Karpas-422 (cell line): ENCODE measurements around the gene MEIS2. TPM values are rescaled to one million over a fixed set of nuclear protein-coding genes. Genes with fewer than 3 reads are reported as not detected.
A peak's percentile ranks its signal among the peaks of the same experiment; 100 is the strongest.

Experiments used
- DNase-seq: peaks from one replicate; pipeline ENCODE4 v3.0.0-alpha.2; 2015
- H2AFZ ChIP-seq: fragments of 200-600 bp; sonication (generic); 2 replicates; pipeline ENCODE4 v1.6.1; 2014; ENCODE audit warnings: antibody characterized with exemption, low read length, mixed read lengths
- H3K27ac ChIP-seq: fragments of 200-600 bp; sonication (generic); 2 replicates; pipeline ENCODE4 v1.5.1; 2014; ENCODE audit warnings: mild to moderate bottlenecking, low read length, moderate library complexity
- H3K27me3 ChIP-seq: fragments of 200-600 bp; sonication (generic); 2 replicates; pipeline ENCODE4 v1.6.1; 2014; ENCODE audit warnings: low read length, mixed read lengths
- H3K36me3 ChIP-seq: fragments of 200-600 bp; sonication (generic); 2 replicates; pipeline ENCODE4 v1.6.1; 2014; ENCODE audit warnings: low read length, mixed read lengths; ENCODE audit not compliant: insufficient read depth
- H3K4me1 ChIP-seq: fragments of 200-600 bp; sonication (generic); 2 replicates; pipeline ENCODE4 v1.6.1; 2014; ENCODE audit warnings: mild to moderate bottlenecking, low read length, mixed read lengths
- H3K4me2 ChIP-seq: fragments of 200-600 bp; sonication (generic); 2 replicates; pipeline ENCODE4 v1.6.1; 2014; ENCODE audit warnings: low read length, low read depth, mild to moderate bottlenecking; ENCODE audit not compliant: poor library complexity, severe bottlenecking
- H3K4me3 ChIP-seq: fragments of 200-600 bp; sonication (generic); 2 replicates; pipeline ENCODE4 v1.5.1; 2014; ENCODE audit warnings: mild to moderate bottlenecking, antibody characterized with exemption, low read length, mixed read lengths
- H3K79me2 ChIP-seq: fragments of 200-600 bp; sonication (generic); 2 replicates; pipeline ENCODE4 v1.6.1; 2014; ENCODE audit warnings: mild to moderate bottlenecking, low read length, mixed read lengths
- H3K9ac ChIP-seq: fragments of 200-600 bp; sonication (generic); 2 replicates; pipeline ENCODE4 v1.6.0; 2014; ENCODE audit warnings: low read length
- H3K9me2 ChIP-seq: fragments of 200-600 bp; sonication (generic), shearing (Covaris generic); replicated peaks from 2 replicates; pipeline ENCODE4 v1.6.0; 2014; ENCODE audit warnings: mild to moderate bottlenecking, low read length, moderate library complexity; ENCODE audit not compliant: insufficient read depth
- H3K9me3 ChIP-seq: fragments of 300-700, 200-600 bp; sonication (generic); 2 replicates; pipeline ENCODE4 v1.6.1; 2014; ENCODE audit warnings: low read length, mixed read lengths
- H4K20me1 ChIP-seq: fragments of 200-600 bp; sonication (generic); 2 replicates; pipeline ENCODE4 v1.6.1; 2014; ENCODE audit warnings: mild to moderate bottlenecking, antibody characterized with exemption, low read length, low read depth; ENCODE audit not compliant: insufficient read depth
- total RNA-seq: library from RNA; depleted of rRNA; stranded (reverse); fragments of >200 nt; shearing (Covaris generic); gene quantifications from 2 replicates; pipeline ENCODE4 v1.2.3, GENCODE V29; 2014; ENCODE audit warnings: low replicate concordance

The MEIS2 gene
- total RNA-seq, 1 experiment from 2014 or later: 68.2 TPM

- no peaks in the 10 kb centered on the region for H3K9me3 ChIP-seq
- no peak overlapping the region for H2AFZ ChIP-seq
- H3K4me3 ChIP-seq: no peak overlapping the region
- peaks cover 31% of the 10 kb centered on the region for H3K4me1 ChIP-seq
- H3K79me2 ChIP-seq: no peaks in the 10 kb centered on the region
- H3K9ac ChIP-seq: no peak overlapping the region
- no peak overlapping the region for H3K27ac ChIP-seq
- H4K20me1 ChIP-seq: peaks cover 4% of the 10 kb centered on the region; the same call in 1 of the 2 replicates
- H3K36me3 ChIP-seq: peaks cover 13% of the 10 kb centered on the region; the same call in 1 of the 2 replicates
- H3K27me3 ChIP-seq: no peaks in the 10 kb centered on the region
- H3K9me2 ChIP-seq: no peaks in the 10 kb centered on the region
- DNase-seq: no peak
- no peak overlapping the region for H3K4me2 ChIP-seq
Measured at GRCh38 chr15:36887214-36887961, 213.0 kb downstream of the MEIS2 start.

DNA sequence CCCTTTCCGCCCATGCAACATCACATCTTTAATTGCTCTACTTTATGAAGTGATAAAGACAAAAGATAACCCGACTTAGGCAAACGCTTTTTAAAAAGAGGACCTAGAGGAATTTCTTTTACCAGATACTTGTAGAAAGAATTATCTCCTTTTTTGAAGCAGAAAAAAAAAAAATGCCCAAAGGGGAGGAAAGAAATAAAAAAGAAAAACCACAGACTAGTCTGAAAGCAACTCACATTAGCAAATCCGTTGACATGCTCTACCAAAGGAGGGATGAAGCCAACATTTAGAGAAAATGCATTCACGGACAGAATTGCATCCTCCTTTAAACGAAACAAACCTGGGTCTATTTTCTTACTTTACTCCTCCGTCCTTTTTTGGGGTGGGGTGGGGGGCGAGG lies 213.6 kb downstream of the MEIS2 start:
- no peaks in the 10 kb centered on the region for H3K9me2 ChIP-seq
- H3K9me3 ChIP-seq: no peaks in the 10 kb centered on the region
- peaks cover 31% of the 10 kb centered on the region for H3K4me1 ChIP-seq
- no peak overlapping the region for H3K9ac ChIP-seq
- H3K27ac ChIP-seq: no peak overlapping the region
- no peak overlapping the region for H3K4me3 ChIP-seq
- H3K36me3 ChIP-seq: peaks cover 8% of the 10 kb centered on the region; the same call in 1 of the 2 replicates
- no peaks in the 10 kb centered on the region for H3K27me3 ChIP-seq
- no peak overlapping the region for H2AFZ ChIP-seq
- H4K20me1 ChIP-seq: peaks cover 4% of the 10 kb centered on the region; the same call in 1 of the 2 replicates
- DNase-seq: no peak
- H3K4me2 ChIP-seq: no peak overlapping the region
- no peaks in the 10 kb centered on the region for H3K79me2 ChIP-seq

DNA sequence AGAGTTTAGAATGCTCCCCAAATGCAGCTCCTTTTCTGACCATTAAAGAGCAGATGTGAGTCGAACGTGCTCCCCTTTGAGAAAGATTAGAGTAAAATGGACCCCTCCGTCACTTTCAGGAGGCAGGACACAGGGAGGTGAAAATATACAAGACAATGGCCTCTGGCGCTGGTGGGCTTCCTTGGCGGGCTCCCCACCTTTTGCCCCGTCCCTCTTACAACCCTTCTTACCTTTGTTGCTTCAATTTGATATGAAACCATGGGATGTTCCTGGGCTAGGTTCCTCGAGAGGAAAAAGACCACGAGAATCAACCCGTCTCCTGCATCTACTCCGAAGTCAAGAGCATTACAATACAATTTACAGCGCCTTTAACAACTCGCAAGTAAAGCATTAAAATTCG lies 214.2 kb downstream of the MEIS2 start:
- no peaks in the 10 kb centered on the region for H3K9me3 ChIP-seq
- H3K4me1 ChIP-seq: peaks cover 31% of the 10 kb centered on the region
- no peaks in the 10 kb centered on the region for H3K9me2 ChIP-seq
- no peak overlapping the region for H2AFZ ChIP-seq
- H3K36me3 ChIP-seq: 0 out of 2 replicates have a peak, but pooled peaks cover 6% of the 10 kb centered on the region
- H3K27me3 ChIP-seq: no peaks in the 10 kb centered on the region
- no peaks in the 10 kb centered on the region for H3K79me2 ChIP-seq
- no peak overlapping the region for H3K9ac ChIP-seq
- H3K4me2 ChIP-seq: no peak overlapping the region
- no peak overlapping the region for H3K4me3 ChIP-seq
- peaks cover 4% of the 10 kb centered on the region; the same call in 1 of the 2 replicates for H4K20me1 ChIP-seq
- no peak for DNase-seq
- H3K27ac ChIP-seq: no peak overlapping the region

DNA sequence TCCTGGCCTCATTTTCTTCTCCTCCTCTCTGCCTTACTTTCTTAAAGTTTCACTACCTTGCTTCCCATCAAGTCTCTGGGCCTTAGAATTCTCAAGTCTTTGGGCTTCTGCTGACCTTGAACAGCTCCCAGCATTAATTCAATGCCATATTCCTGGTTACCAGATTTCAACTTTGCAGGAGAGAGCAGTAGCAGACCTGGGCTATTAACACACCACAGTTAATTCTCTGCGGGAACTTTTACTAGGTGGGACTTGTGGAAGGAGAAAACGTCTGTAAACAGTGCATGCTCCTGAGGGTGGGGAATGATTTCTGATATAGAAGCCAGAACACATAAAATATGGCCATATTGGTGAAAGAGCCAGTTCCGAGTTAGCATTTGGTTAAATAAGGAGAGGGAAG lies 214.6 kb downstream of the MEIS2 start:
- DNase-seq: no peak
- no peaks in the 10 kb centered on the region for H3K27me3 ChIP-seq
- no peaks in the 10 kb centered on the region for H3K79me2 ChIP-seq
- H3K9me3 ChIP-seq: no peaks in the 10 kb centered on the region
- H4K20me1 ChIP-seq: peaks cover 4% of the 10 kb centered on the region; the same call in 1 of the 2 replicates
- H3K4me1 ChIP-seq: peaks cover 31% of the 10 kb centered on the region
- no peak overlapping the region for H3K27ac ChIP-seq
- H3K9ac ChIP-seq: no peak overlapping the region
- no peak overlapping the region for H3K4me2 ChIP-seq
- H3K4me3 ChIP-seq: no peak overlapping the region
- no peak overlapping the region for H2AFZ ChIP-seq
- H3K36me3 ChIP-seq: 0 out of 2 replicates have a peak, but pooled peaks cover 3% of the 10 kb centered on the region
- H3K9me2 ChIP-seq: no peaks in the 10 kb centered on the region

- Histone ChIP-seq H3K27me3 (no peaks in the 10 kb centered on the region), H4K20me1 (peaks cover 4% of the 10 kb centered on the region; the same call in 1 of the 2 replicates), H3K27ac (peak overlapping the region; percentile 39), H3K79me2 (no peaks in the 10 kb centered on the region), H3K4me3 (no peak overlapping the region), H3K9me2 (no peaks in the 10 kb centered on the region), H3K4me1 (peaks cover 30% of the 10 kb centered on the region), H2AFZ (no peak overlapping the region), H3K36me3 (no peaks in the 10 kb centered on the region), H3K9ac (peak overlapping the region; percentile 32; the same call in 1 of the 2 replicates), H3K4me2 (peak overlapping the region; percentile 57), H3K9me3 (no peaks in the 10 kb centered on the region)
- DNase-seq: no peak
Measured at GRCh38 chr15:36884936-36885635, 215.3 kb downstream of the MEIS2 start.

DNA sequence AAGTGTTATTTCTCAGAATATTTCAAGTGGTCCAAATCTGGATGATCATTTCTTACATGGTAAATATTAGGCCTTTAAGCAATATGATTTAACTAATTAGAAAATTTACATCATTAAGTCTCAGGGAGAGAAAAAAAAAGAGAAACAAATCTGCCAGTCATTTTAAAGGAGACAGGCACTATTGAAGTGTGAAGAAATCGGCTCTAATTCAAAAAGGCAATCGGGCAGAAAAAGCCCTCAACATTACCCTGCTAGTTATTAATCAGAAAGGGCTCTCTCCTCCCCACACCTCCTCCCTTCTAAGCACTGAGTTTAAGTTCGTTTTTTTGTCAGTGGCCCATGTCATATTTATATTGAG lies 215.9 kb downstream of the MEIS2 start:
- peaks cover 4% of the 10 kb centered on the region; the same call in 1 of the 2 replicates for H4K20me1 ChIP-seq
- H3K4me2 ChIP-seq: peak overlapping the region; percentile 57
- H3K27me3 ChIP-seq: no peaks in the 10 kb centered on the region
- H3K79me2 ChIP-seq: no peaks in the 10 kb centered on the region
- no peaks in the 10 kb centered on the region for H3K9me3 ChIP-seq
- H3K27ac ChIP-seq: peak overlapping the region; percentile 39; the same call in 1 of the 2 replicates
- H3K4me3 ChIP-seq: no peak overlapping the region
- peak overlapping the region; percentile 32; the same call in 1 of the 2 replicates for H3K9ac ChIP-seq
- H3K9me2 ChIP-seq: no peaks in the 10 kb centered on the region
- no peak overlapping the region for H2AFZ ChIP-seq
- no peaks in the 10 kb centered on the region for H3K36me3 ChIP-seq
- H3K4me1 ChIP-seq: peaks cover 26% of the 10 kb centered on the region
- DNase-seq: peak; percentile 45

- H2AFZ ChIP-seq: no peak overlapping the region
- no peaks in the 10 kb centered on the region for H3K27me3 ChIP-seq
- peaks cover 27% of the 10 kb centered on the region for H3K4me1 ChIP-seq
- H3K36me3 ChIP-seq: no peaks in the 10 kb centered on the region
- no peaks in the 10 kb centered on the region for H3K9me3 ChIP-seq
- H4K20me1 ChIP-seq: peaks cover 4% of the 10 kb centered on the region; the same call in 1 of the 2 replicates
- no peaks in the 10 kb centered on the region for H3K9me2 ChIP-seq
- H3K4me3 ChIP-seq: no peak overlapping the region; the same call in 1 of the 2 replicates
- H3K9ac ChIP-seq: 0 out of 2 replicates have a peak overlapping the region, but pooled peaks have one; percentile 32
- DNase-seq: peak; percentile 96
- H3K79me2 ChIP-seq: no peaks in the 10 kb centered on the region
- H3K27ac ChIP-seq: peak overlapping the region; percentile 39; the same call in 1 of the 2 replicates
- H3K4me2 ChIP-seq: peak overlapping the region; percentile 57
Measured at GRCh38 chr15:36883713-36884517, 216.4 kb downstream of the MEIS2 start.
